ENCODE data around the gene CD180.

DNA sequence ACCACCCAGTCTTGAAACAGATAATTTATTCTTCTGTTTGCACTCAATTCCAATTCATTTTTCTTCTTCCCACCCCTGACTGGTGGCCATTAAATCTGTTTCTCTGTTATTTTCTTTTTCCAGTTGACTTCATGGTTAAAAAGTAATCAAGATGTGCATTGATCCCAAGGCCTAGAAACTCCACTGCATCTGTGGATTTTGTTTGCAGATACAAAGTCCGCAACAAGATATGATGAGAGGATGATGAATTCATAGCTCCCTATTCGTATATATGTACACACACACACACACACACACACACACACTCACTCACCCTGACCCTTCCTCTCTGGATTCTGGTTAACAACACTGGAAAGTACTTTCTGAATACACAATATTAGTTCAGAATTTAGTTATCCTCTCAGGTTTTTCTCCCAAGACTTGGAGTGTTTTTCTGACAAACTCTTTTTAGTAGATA lies 52.4 kb downstream of the CD180 start:
- TF ChIP-seq, protein P1, sequence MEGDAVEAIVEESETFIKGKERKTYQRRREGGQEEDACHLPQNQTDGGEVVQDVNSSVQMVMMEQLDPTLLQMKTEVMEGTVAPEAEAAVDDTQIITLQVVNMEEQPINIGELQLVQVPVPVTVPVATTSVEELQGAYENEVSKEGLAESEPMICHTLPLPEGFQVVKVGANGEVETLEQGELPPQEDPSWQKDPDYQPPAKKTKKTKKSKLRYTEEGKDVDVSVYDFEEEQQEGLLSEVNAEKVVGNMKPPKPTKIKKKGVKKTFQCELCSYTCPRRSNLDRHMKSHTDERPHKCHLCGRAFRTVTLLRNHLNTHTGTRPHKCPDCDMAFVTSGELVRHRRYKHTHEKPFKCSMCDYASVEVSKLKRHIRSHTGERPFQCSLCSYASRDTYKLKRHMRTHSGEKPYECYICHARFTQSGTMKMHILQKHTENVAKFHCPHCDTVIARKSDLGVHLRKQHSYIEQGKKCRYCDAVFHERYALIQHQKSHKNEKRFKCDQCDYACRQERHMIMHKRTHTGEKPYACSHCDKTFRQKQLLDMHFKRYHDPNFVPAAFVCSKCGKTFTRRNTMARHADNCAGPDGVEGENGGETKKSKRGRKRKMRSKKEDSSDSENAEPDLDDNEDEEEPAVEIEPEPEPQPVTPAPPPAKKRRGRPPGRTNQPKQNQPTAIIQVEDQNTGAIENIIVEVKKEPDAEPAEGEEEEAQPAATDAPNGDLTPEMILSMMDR (IDR thresholded peaks at IDR 0.05): no peak
- no peak for TF ChIP-seq POLR2A (IDR thresholded peaks at IDR 0.05)
